Aorta (tissue), 5 donors: Measurements from ENCODE around the gene SMCR8. TPM values are rescaled to one million over a fixed set of nuclear protein-coding genes. Genes with fewer than 3 reads are reported as not detected.

Source experiments
- ATAC-seq: fragments of 200-7000 bp; cut with Tn5 transposase; one replicate; pipeline ENCODE4 v1.9.1; 2022; ENCODE audit warnings: moderate library complexity; ENCODE audit not compliant: low FRiP score
- DNase-seq, 2 donors: peaks; one replicate each; pipeline ENCODE4 v3.0.0-alpha.2; 2020
- H3K27ac ChIP-seq, 2 donors: one replicate each; pipeline ENCODE4 v1.5.1; 2013; ENCODE audit warnings: low read length in 2 of 2, mild to moderate bottlenecking in 2 of 2, moderate library complexity in 2 of 2, control low read depth in 1 of 2, inconsistent platforms in 1 of 2, low read depth in 1 of 2
- H3K27me3 ChIP-seq, 2 donors: one replicate each; pipeline ENCODE4 v1.6.1; 2013; ENCODE audit warnings: control low read depth in 1 of 2, low read length in 1 of 2, mild to moderate bottlenecking in 1 of 2, moderate library complexity in 1 of 2; ENCODE audit not compliant: insufficient read depth in 2 of 2, control insufficient read depth in 1 of 2
- H3K36me3 ChIP-seq, 2 donors: one replicate each; pipeline ENCODE4 v1.6.1; 2013; ENCODE audit warnings: control low read depth in 1 of 2, low read length in 1 of 2, mild to moderate bottlenecking in 1 of 2; ENCODE audit not compliant: insufficient read depth in 2 of 2, control insufficient read depth in 1 of 2
- H3K4me1 ChIP-seq, 2 donors: one replicate each; pipeline ENCODE4 v1.6.1; 2013; ENCODE audit warnings: low read length in 2 of 2, control low read depth in 1 of 2, mild to moderate bottlenecking in 1 of 2, moderate library complexity in 1 of 2; ENCODE audit not compliant: insufficient read depth in 2 of 2, control insufficient read depth in 1 of 2
- H3K4me3 ChIP-seq, 2 donors: one replicate each; pipeline ENCODE4 v1.5.1; 2013; ENCODE audit warnings: low read length in 2 of 2, control low read depth in 1 of 2, mild to moderate bottlenecking in 1 of 2
- H3K9me3 ChIP-seq: one replicate; pipeline ENCODE4 v1.6.1; 2013; ENCODE audit warnings: mild to moderate bottlenecking, low read length; ENCODE audit not compliant: control insufficient read depth
- WGBS, 2 donors: extraction: QIAGEN DNeasy Blood & Tissue Kit; methylation state at CpG; one replicate each; pipeline ENCODE4 v1.1.7; 2013; 5-methylcytosine and 5-hydroxymethylcytosine counted together
- intact Hi-C, 2 donors: fragments of 100-400 bp; cut with DNase I; formaldehyde crosslinking; loops; one replicate each; pipeline versions ENCODE4 v1.14.2 to v1.15.0; 2022
- microRNA-seq, 2 donors: library from miRNA; unstranded; fragments of <30 nt; microRNA quantifications; one replicate each; pipeline ENCODE4 v1.2.0, GENCODE V29; 2020
- polyA plus RNA-seq, 2 donors: library from polyadenylated mRNA; stranded (reverse); fragments of 200-250 nt; gene quantifications; one replicate each; pipeline ENCODE4 v1.2.3, GENCODE V29; 2013
- total RNA-seq, 2 donors: library from RNA; stranded (reverse); fragmentation: NEBNext Ultra II Directional; extraction: Animal tissue kit (Norgen Biotek cat#: 25700); gene quantifications; one replicate each; pipeline ENCODE4 v1.2.1, GENCODE V29; 2021
- donor health status: healthy with polysubstance abuse.
- donor health status: Bipolar disorder and iron deficiency.
- donor health status: DM: no; HTN: no; CAD: no.
- donor health status: DM: no; HTN: no; CAD: no.
- donor health status: DM: yes; HTN: yes; CAD: no.

Gene SMCR8
- total and polyA plus RNA-seq, 4 donors: 3.9 to 15.4 (median 7.7) TPM

- Histone ChIP-seq H3K9me3 (no peaks in the 10 kb centered on the region), H3K27me3 (no peaks in the 10 kb centered on the region), H3K27ac (no peak overlapping the region), H3K36me3 (no peaks in the 10 kb centered on the region), H3K4me1 (no peaks in the 10 kb centered on the region), H3K4me3 (no peak overlapping the region)
- DNase-seq: no peak
- intact Hi-C loops: no loop called here
- WGBS, 2 donors: 79 to 80% methylated on average over 7 of the region's 7 CpGs
- no peak for ATAC-seq
Observed at GRCh38 chr17:18374216-18374615, 59.1 kb downstream of the SMCR8 start.

Small RNA genes lying within 50 kb of the gene (microRNA-seq; reads per million reads assigned to microRNA genes)
- gene MIR6778: 0 reads per million in 2 donors

Other genes with a start within 250 kb of the SMCR8 start
- 10 to 100 TPM; 28.7 to 33.7 TPM for gene DRG2, start 227.3 kb upstream of the SMCR8 start, total RNA-seq
- gene DRG2, start 227.3 kb upstream of the SMCR8 start, polyA plus RNA-seq: 10 to 100 TPM; 16.0 to 52.3 TPM
- gene MYO15A, start 206.5 kb upstream of the SMCR8 start, total RNA-seq: 1 to 10 TPM; 3.1 to 3.4 TPM
- 1 to 10 TPM in 1 of 2 donors, under 1 TPM in 1; 0.25 to 7.5 TPM for gene MYO15A, start 206.5 kb upstream of the SMCR8 start, polyA plus RNA-seq
- gene ALKBH5, start 131.5 kb upstream of the SMCR8 start, total RNA-seq: 100 to 1,000 TPM in 1 of 2 donors, 10 to 100 TPM in 1; 91.5 to 114 TPM
- 10 to 100 TPM; 33.0 to 40.4 TPM for gene ALKBH5, start 131.5 kb upstream of the SMCR8 start, polyA plus RNA-seq
- gene LLGL1, start 89.7 kb upstream of the SMCR8 start, total RNA-seq: 10 to 100 TPM; 14.1 to 18.9 TPM
- gene LLGL1, start 89.7 kb upstream of the SMCR8 start, polyA plus RNA-seq: 10 to 100 TPM in 1 of 2 donors, 1 to 10 TPM in 1; 4.0 to 12.7 TPM
- gene FLII, start 56.6 kb upstream of the SMCR8 start, total RNA-seq: 100 to 1,000 TPM; 250 to 299 TPM
- gene FLII, start 56.6 kb upstream of the SMCR8 start, polyA plus RNA-seq: 100 to 1,000 TPM in 1 of 2 donors, 10 to 100 TPM in 1; 87.5 to 355 TPM
- gene MIEF2, start 54.6 kb upstream of the SMCR8 start, total RNA-seq: 10 to 100 TPM; 11.1 to 13.1 TPM
- 1 to 10 TPM; 2.4 to 7.5 TPM for gene MIEF2, start 54.6 kb upstream of the SMCR8 start, polyA plus RNA-seq
- 10 to 100 TPM; 27.8 to 37.8 TPM for gene TOP3A, start 299 bp upstream of the SMCR8 start, total RNA-seq
- 10 to 100 TPM in 1 of 2 donors, 1 to 10 TPM in 1; 2.9 to 20.8 TPM for gene TOP3A, start 299 bp upstream of the SMCR8 start, polyA plus RNA-seq
- 10 to 100 TPM; 13.3 to 17.5 TPM for gene SHMT1, start 48.3 kb downstream of the SMCR8 start, total RNA-seq
- gene SHMT1, start 48.3 kb downstream of the SMCR8 start, polyA plus RNA-seq: 10 to 100 TPM in 1 of 2 donors, 1 to 10 TPM in 1; 7.3 to 21.7 TPM
- not detected for gene EVPLL, start 62.5 kb downstream of the SMCR8 start, total RNA-seq
- gene EVPLL, start 62.5 kb downstream of the SMCR8 start, polyA plus RNA-seq: not detected
- gene LGALS9C, start 161.5 kb downstream of the SMCR8 start, total RNA-seq: not detected
- gene LGALS9C, start 161.5 kb downstream of the SMCR8 start, polyA plus RNA-seq: 1 to 10 TPM in 1 of 2 donors, under 1 TPM in 1; 0.18 to 1.5 TPM